ENCODE measurements around the gene MAN1A1.

Gene MAN1A1

DNA sequence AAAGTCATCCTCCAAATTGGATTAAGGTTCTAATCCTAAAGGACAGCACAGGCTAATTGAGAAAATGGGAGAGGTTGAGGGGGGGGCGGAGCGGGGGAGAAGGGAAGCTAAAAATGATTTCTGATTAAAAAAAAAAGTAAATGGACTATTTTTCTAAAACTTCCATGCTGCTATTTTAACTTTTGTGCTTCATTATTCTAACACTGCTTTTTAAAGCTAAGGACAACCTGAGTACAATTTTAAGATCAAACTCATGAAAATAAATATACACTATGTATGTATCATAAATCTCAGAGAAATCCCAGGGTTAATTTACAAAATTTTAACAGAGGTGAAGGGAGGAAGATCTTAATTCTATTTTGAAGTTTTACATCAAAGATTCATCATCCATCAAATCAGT lies 4.4 kb downstream of the MAN1A1 start:
- DNase-seq = no peak

DNA sequence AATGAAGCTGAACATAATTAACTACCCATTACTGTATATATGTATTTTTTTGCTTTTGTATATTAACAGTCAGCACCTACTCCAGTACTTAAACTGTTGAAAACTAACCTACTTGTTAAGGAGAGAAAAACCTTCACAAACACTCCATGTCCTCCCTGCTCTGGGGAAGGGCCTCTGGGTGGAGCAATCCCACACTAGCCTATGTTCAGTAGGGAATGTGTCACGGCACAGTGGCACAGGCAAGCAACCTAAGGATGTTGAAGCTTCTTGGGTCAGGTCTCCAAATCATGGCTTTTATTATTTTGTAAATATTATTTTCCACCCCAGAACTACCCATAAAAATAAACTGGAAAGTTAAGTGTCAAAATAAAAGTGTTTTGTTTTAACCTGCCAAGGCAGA lies 5.3 kb downstream of the MAN1A1 start:
- no peak for DNase-seq

DNA sequence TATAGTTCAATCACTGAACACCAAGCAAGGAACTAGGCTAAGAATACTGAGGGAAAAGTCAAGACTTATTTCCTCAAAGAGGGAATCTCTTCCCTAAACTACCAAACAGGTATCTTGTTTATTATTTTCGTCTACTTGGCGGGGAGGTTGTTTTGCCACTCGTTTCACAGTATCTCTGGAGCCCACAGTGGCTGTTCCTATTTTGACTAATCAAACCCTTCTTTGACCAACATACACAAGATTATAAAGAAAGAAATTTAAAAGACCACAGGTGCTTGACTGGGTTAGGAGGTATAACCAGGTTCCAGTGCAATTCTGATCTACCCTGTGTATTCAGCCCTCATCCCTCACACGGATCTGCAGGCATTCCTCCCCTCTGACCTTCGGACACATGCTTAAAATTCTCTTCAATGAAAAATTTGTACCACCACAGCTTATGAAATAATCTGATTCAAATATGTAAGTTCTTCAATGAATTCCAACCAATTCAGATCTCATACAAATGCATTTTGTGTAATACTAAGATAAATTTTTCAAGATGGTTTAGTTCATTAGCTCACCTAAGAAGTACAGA lies 5.9 kb downstream of the MAN1A1 start:
- DNase-seq = no peak

DNA sequence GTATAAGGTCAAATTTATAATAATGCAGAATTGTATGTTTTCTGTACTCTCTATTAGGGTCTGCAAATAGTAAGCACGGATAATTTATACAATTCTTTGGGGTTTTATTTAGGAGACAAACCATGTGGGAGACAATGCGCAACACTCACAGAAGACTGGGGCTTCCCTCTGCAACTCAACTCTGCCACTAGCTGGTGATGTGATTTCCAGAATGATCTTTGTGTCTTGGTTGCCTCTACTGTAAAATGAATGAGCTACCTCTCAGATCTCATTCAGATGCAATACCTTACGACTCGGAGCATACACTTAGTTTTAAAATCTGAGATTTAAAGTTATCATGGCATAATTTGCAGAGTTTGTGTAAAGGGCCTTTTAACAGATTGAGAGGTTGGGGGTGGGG lies 6.4 kb downstream of the MAN1A1 start:
- DNase-seq = no peak

DNA sequence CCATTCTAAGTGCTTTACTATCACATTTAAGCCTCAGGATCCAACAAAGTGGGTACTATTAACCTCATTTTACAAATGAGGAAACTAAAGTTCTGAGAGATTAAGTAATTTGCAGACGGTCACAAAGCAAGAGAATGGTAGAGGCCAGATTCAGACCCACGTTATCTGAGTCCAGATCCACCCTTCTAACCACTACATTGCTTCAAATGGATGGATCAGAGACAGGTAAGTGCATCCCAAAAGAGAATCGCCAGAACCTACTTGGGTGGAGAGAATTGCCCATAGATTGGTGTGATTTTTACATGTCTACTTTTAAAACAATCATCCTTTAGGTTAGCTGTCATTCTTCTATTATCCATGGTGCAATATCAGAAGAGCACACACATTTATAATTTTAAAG lies 7.1 kb downstream of the MAN1A1 start:
- DNase-seq = no peak

DNA sequence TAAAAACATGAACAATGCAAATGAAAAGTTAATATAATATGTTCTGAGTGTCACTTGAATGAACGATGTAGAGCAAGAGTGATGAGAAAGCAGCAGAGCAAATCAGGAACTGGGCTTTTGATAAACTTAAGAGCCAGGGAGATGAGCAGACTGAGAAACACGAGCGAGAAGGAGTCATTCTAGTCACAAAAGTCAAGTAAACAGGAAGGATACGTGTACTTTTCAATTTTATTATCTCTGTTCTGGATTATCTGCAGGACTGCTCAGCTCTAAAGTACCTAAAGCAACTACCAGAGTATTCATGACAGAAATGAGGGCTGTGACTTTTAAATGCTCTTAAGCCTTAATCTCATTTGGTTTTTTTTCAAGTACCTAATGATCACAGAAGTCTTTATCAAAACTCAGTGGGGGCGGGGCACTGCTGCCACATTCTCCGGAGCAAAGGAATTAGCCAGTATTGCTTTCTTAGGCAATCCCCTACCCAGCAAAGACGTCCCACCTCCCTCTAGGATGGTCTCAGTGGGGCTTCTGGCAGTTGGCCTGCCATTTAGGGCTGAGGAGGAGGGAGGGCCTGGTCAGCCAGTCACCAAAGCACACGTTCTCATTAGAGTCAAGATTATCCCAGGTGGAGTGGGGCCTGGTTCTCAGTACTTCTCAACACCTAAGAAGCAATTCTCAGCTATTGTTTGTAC lies 8.6 kb downstream of the MAN1A1 start:
- no peak for DNase-seq

DNA sequence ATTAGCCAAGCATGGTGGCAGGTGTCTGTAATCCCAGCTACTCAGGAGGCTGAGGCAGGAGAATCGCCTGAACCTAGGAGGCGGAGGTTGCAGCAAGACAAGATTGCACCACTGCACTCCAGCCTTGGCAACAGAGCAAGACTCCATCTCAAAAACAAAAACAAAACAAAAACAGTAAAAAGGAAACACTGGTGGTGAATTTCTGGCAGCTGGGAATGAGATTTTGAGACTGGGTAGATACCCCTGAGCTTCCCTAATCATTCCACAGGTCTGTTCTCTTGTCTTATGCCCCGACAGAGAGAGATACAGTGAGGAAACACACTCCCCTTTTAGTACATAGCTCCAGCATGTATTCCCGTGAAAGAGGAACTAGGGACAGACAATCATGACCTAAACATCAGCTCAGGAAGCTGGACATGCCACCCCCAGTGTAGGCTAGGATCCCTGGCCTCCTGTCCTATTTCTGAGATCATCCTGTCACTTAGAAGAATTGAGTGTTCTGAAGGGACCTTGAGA lies 9.6 kb downstream of the MAN1A1 start:
- no peak for DNase-seq

DNA sequence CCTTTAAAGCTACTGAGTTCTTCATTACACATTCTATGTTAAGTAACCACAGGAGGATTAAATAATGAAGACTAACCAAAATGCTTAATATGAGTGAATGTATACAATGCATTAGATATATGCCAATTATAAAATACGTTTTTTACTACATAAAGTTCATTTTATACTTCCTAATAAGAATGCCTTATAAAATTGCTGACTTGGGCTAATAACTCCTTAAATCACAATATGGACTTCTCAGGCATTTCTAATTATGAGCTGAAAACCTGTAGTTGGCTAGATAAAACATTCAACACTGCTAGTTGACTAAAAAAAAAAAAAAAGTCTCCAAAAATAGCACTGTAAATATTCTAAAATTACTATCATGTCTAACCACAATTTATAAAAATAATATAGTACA lies 11.8 kb downstream of the MAN1A1 start:
- DNase-seq = no peak

DNA sequence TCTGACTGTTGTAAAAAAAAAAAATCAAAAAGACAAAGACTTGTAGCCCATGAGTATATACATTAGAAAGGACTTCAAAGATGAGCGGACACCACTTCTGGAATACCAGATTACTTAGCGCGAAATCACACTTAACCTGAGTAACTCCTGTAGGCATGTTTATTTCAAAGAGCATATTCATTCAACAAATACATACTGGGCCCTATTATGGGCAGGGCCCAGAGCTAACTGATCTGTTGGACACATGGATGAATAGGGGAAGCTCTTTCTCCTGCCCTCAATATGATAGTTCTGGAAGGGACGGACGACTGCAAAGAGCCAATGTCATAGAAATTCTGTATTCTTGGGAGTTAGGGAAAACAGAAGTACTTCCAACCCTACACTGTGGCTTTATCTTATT lies 12.3 kb downstream of the MAN1A1 start:
- no peak for DNase-seq

DNA sequence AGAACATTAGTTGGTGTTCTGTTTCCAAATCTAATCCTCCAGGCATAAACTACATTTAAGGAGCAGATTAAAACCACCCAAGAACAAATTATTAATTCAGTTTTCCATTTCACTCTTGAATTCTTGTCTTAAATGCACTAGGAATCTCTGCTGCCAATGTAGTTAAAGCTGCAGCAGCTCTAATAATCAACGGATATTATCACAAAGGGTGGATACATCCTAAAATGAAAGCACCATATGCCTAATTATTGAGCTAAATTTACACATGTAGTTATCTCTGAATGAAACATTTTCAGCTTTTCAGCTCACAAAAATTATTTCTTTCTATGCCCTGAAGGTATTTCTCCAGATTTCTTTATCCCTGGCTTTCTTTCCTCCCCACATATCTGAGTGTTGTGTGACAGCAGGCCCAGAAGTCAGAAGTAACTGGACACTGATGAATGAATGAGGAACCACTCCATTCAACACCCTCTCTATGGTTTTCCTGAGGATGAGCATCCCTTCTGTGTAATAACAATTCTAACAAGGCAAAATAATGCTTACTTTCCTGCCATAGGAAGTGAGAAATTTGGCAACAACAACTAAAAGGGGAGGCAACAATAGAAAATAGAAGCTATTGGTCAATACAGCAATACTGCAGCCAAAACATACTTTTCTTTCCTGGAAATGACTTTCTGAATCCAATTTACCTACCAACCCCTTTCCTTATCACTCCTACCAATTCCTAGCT lies 14.9 kb downstream of the MAN1A1 start:
- no peak for DNase-seq

DNA sequence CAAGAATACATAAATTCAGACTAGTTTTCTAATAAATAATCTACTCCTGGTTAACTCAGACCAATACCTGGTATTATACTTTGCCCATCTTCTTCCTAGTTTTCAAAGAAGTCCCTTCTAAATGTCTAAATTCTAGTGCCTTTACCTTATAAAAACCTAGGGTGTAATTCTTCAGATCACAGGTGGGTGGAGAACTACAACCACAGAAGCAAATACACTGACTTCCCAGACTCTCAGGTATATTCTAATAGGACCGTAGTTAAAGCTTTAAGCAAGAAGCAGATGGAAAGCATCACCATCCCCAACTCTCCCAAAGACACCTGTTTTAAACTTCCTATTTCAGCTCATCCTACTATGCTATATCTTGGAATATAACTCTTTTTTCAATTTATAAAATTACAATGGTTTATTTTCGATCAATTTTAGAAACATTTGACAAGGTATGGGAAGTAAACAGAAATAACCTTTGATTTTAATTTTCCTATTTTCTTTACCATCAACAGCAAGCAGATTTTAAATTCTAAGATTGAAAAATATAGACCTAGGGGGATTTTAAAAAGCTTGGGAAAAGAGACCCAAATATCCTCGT lies 15.8 kb downstream of the MAN1A1 start:
- no peak for DNase-seq

DNA sequence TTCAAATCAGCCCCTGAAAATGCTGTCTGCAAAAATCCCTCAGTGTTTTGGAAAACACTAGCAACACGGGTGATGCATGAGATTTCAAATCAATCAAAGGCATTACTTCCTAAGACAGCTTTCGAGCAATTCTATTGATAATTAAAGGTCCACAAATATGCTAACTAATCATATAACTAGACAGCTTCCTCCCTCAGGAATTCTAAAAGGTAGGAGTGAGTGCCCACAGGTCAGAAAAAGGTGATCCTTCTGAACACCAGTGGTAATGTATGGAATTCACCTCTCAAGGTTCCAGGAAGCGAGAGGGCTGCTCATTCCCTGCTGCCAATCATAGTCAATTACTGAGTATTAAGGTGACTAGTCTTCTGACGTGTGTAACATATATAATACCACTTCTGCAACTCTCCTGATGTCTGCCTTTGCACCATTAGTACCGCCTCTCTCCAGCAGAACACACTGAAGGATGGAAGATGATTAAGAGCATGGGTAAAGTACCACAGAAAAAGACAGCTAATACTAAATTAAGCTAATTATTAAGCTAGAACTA lies 16.4 kb downstream of the MAN1A1 start:
- DNase-seq = no peak

DNA sequence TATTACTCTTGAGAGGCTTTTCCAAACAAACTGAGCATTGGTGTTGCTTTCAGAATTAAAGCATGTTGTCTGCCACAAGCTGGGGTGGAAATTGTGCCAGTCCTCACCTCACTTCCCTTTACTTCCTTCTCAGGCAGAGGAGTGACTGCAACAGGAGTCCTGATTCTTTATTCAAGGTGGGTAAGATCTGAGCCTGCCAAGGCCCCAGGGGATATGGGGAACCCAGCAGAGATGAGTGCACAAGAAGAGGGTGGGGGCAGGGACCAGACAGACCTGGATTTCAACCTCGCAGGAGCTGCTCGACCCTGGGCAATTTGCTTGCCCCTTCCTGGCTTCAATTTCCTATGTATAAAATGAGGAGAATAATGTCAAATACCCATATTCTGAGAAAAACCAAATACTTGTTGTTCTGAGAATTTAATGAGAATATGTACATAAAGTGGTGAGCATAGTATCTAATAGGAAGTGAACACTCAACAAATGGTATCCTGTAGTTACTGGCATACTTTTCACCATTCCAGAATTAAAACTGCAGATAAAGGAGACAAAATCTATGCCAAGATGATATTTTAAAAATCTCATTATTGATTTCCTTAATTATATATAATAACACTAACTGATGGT lies 17.8 kb downstream of the MAN1A1 start:
- no peak for DNase-seq

DNA sequence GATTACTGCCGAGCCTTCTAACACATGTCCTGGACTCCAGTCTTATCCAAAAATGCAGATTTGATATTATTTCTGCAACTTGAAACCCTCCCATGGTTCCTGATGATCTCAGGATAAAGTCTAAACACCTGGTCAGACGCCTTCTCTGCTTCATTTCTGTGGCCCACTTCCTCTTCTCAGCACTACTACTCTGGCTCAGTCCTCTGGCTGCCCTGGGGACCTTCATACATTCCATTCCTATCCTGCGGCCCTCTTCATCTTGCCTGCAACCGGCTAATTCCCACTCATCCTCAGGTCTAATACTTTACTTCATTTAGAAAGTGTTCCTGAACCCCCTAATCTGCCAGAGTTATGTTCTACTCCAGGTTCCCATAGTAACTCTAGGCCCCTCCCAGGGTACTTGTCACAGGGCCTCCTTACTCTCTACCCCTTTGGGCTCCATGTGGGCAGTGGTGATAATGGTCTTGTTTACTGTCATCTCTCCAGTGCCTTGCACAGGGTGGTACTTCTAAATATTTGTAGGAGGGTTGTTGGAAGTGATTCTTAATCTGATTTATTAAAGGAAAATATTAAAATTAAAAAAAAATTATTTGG lies 18.9 kb downstream of the MAN1A1 start:
- DNase-seq = no peak

DNA sequence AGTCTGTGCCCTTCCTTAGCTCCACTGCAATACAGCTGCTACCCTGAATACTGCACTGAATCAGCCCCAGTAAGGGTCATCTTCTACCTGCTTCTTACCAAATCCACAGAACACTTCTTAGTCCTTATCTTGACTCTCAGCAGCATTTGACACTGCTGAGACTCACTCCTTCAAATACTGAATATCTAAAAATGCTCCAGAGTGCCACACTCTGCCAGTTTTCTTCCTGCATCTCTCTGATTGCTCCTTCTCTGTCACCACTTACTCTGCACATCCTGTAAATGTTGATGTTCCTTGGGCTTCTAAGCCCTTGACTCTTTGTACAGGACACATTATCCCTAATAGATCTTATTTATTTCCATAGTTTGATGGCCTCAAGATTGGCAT lies 19.8 kb downstream of the MAN1A1 start:
- no peak for DNase-seq

DNA sequence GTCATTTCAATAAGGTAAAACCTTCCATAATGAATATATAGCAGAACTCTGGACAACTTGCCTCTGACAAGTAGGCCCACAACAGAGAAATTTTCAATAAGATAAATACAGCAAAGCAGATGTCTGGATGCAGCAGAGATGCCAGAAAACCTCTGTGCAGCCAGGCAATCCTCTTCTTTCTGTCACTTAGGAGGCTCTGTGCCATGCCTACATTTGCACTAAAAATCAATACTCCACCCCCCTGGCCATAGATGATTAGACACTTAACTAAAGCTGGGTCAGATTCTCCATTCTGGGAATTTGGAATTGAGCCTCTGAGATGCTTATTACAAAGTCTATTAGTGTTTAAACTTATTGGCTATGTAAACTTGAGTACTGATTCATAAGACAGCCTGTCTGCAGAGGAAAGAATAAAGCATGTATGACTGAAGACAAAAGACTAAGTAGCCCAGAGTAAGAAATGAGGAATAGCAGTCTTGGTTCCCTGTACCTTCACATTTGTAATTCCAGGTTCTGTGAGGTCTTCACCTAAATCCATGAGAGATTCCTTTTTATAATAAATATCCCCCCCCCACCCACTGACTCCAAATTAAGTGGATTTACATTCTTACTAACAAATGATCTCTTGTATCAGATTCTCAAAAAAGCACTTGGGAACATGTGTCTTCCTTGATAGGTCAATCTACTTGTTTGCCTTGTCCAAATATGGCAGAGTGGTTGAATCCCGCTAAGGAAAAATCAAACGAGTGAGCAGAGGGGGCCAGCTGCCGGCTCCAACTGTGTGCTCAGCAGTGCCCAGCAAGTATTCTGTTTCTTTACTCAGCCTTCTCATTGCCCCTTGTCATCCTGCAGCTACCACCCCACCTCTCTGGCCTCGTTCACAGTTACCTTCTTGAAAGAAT lies 20.4 kb downstream of the MAN1A1 start:
- no peak for DNase-seq

DNA sequence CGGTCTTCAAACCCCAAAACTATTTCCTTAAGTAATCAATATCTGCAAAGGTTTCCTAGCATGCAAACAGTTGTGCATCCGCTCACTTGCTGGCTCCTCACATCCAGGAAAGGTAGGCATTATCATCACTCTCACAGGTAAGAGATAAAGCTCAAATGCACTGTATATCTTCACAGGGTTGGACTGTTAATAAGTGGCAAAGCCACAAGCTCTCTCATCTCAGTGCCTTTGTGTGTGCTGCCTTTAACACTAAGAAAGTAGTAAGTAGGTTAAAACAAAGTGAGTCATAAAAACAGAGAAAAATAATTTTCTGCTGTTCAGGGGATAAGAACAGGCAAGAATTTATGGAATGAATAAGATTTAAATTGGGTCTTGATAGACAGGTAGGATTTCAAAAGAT lies 21.3 kb downstream of the MAN1A1 start:
- DNase-seq = no peak

DNA sequence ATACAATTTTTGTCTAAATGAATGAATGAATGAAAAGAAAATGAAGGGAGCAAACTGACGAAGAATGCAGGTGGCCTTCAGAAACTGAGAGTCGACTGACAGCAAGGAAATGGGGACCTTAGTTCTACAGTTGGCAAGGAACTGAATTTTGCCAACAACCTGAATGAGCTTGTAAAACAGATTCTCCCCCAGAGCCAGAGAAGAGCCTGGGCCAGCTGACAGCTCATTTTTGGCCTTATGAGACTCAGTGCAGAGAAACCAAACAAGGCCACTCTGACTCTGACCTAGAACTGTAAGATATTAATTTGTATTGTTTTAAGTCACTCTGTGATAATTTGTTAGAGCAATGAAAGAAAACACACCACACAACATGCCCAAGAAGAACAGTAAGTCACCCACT lies 21.8 kb downstream of the MAN1A1 start:
- no peak for DNase-seq

DNA sequence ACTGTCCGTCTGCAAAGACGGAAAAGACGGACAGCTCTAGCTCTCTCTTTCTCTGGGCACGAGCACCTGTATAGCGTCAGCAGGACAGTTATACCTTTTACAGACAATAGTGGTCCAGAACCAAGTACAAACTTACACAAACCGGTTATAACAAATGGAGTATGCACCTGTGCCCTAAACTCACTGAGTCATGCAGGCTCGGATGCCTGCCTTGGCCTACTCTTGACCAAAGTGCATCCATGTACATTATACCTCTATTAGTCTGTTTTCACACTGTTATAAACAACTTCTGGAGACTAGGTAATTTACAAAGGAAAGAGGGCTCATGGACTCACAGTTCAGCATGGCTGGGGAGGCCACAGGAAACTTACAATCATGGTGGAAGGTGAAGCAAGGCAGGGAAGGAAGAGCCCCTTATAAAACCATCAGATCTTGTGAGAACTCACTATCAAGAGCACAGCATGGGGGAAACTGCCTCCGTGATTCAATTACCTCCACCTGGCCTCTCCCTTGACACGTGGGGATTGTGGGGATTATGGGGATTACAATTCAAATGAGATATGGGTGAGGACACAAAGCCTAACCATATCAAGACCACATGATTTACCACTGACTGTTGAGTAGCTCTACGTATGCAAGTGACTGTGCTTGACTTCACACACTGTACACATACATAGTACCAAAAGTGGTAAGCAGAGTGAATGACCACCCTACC lies 23.1 kb downstream of the MAN1A1 start:
- DNase-seq = no peak

DNA sequence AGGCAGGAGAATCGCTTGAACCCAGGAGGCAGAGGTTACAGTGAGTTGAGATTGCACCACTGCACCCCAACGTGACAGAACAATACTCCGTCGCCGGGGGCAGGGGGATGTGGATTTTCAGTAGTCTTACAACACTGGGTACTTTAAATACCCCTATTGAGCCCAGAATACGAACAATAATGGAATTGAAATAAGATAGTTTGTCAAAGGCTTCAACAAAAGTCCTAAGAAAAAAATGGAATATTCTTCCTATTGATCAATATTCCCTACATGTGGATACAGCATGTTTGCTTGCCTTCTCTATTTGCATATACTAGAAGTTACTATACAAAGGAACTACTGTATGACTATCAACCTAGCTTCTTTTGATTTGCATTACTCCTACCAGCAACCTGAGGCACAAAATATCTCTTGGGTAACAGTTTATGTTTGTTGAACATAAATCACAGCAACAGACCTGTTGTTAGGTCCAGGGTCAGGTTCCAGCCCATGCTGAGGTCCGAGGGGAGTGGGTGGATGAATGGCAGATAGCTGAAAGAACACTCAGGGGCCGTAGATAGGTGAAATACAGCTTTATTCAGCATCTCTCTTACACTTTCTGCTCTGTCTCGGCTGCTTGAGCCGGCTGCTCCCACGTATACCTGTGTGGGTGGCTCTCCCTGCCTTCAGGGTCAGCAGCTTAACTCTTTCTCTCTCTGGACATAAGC lies 23.8 kb downstream of the MAN1A1 start:
- no peak for DNase-seq

All from NCI-H2227 treated with DMSO at 0.1 percent for 48 hours (cell line).